Measurements from ENCODE around the gene OSBPL3. TPM values are rescaled to one million over a fixed set of nuclear protein-coding genes. Genes with fewer than 3 reads are reported as not detected.

OSBPL3 gene
- polyA plus RNA-seq, 3 donors: 2.6 to 9.2 (median 3.7) TPM

DNA sequence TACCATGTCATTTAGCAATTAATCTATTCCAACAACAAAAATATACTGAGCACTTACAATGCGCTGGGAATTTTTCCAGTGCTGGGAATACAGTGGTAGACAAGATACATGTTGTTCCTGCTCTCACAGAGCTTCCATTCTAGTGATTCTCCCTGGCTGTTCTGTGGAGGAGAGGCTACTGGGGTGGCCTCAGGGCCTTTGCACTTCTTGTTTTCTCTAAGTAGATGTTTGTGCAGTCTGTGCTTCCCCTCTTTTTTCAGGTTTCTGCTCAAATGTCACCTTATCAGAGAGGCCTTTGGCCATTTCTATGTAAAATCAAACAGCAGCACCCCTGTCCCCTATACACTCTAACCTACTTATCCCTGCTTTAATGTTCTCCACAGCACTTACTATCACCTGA, 24.7 kb downstream of the OSBPL3 start:
- TF ChIP-seq, protein P1, sequence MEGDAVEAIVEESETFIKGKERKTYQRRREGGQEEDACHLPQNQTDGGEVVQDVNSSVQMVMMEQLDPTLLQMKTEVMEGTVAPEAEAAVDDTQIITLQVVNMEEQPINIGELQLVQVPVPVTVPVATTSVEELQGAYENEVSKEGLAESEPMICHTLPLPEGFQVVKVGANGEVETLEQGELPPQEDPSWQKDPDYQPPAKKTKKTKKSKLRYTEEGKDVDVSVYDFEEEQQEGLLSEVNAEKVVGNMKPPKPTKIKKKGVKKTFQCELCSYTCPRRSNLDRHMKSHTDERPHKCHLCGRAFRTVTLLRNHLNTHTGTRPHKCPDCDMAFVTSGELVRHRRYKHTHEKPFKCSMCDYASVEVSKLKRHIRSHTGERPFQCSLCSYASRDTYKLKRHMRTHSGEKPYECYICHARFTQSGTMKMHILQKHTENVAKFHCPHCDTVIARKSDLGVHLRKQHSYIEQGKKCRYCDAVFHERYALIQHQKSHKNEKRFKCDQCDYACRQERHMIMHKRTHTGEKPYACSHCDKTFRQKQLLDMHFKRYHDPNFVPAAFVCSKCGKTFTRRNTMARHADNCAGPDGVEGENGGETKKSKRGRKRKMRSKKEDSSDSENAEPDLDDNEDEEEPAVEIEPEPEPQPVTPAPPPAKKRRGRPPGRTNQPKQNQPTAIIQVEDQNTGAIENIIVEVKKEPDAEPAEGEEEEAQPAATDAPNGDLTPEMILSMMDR (IDR thresholded peaks at IDR 0.05): no peak
- H3K9me3 ChIP-seq (replicated peaks in 1 of 2; ENCODE audit: control insufficient read depth in 1 of 2, insufficient read depth in 1 of 2, low read length in 2 of 2): no peaks in the 10 kb centered on the region
- H3K79me2 ChIP-seq (ENCODE audit: insufficient read depth, low read length): no peaks in the 10 kb centered on the region
- H3K27ac Mint-ChIP-seq: no peak overlapping the region
- H3K4me3 Mint-ChIP-seq: no peak overlapping the region
- H3K4me1 Mint-ChIP-seq: peaks cover 9% of the 10 kb centered on the region
- peaks cover 0 to 2% (median 0%) of the 10 kb centered on the region in 7 donors for H3K9me3 Mint-ChIP-seq
- no peak overlapping the region for H3K4me2 ChIP-seq (replicated peaks; ENCODE audit: extremely low read depth, low read length, poor library complexity, severe bottlenecking)
- peaks cover 0 to 1% (median 0%) of the 10 kb centered on the region in 3 donors for H3K27me3 Mint-ChIP-seq (ENCODE audit: low read depth in 3 of 3)
- no peak overlapping the region for H3K4me3 ChIP-seq (replicated peaks in 1 of 3; ENCODE audit: low read depth in 2 of 3, low read length in 3 of 3)
- H3K9ac ChIP-seq (ENCODE audit: insufficient read depth, low read length, poor library complexity, severe bottlenecking): no peak overlapping the region
- no peak overlapping the region for H3K27ac ChIP-seq (ENCODE audit: low read depth in 1 of 2, low read length in 2 of 2)
- no peaks in the 10 kb centered on the region for H3K27me3 ChIP-seq (ENCODE audit: control insufficient read depth in 2 of 2, insufficient read depth in 2 of 2, low read length in 2 of 2)
- no CpG with 5 or more reads among the region's 1 CpG for WGBS (ENCODE audit: insufficient coverage)
- no peak overlapping the region for H2AFZ ChIP-seq (ENCODE audit: insufficient read depth, low read depth, low read length, poor library complexity, severe bottlenecking)
- H3K36me3 ChIP-seq (replicated peaks in 1 of 2; ENCODE audit: control insufficient read depth in 1 of 2, insufficient read depth in 2 of 2, low read length in 2 of 2): no peaks in the 10 kb centered on the region
- intact Hi-C loops (cut with micrococcal nuclease): no loop called here
- peaks cover 0 to 4% of the 10 kb centered on the region in 2 donors for H3K4me1 ChIP-seq (ENCODE audit: control insufficient read depth in 1 of 2, insufficient read depth in 2 of 2, low read length in 2 of 2)
- no peak for DNase-seq
- H4K20me1 ChIP-seq (ENCODE audit: insufficient read depth, low read length): no peaks in the 10 kb centered on the region
- peaks cover 0 to 2% of the 10 kb centered on the region in 2 donors for H3K36me3 Mint-ChIP-seq

DNA sequence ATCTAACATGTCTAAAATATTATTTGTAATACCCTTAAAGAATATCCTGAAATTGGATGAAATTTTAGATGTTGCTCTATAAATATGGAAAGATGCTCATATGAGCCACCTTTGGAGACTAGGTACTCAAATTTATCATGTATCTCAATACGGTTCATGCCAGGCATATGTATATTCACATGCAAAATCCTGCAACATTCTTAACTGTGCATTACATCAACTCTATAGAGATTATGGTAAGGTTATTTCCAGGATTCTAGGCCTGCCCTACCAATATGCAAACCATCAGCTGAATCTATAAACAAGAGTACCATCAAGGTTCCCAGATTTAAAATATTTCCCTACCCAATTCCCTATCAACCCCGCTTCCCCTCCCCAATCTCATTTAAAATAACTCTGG, 27.5 kb downstream of the OSBPL3 start:
- Mint-ChIP-seq H3K9me3 (peaks cover 0 to 2% (median 0%) of the 10 kb centered on the region in 7 donors), H3K27me3 (ENCODE audit: low read depth in 3 of 3) (peaks cover 0 to 1% (median 0%) of the 10 kb centered on the region in 3 donors), H3K4me3 (no peak overlapping the region), H3K36me3 (no peaks in the 10 kb centered on the region), H3K27ac (no peak overlapping the region), H3K4me1 (peaks cover 9% of the 10 kb centered on the region)
- Histone ChIP-seq H2AFZ (ENCODE audit: insufficient read depth, low read depth, low read length, poor library complexity, severe bottlenecking) (no peak overlapping the region), H3K4me2 (replicated peaks; ENCODE audit: extremely low read depth, low read length, poor library complexity, severe bottlenecking) (no peak overlapping the region), H3K27ac (ENCODE audit: low read depth in 1 of 2, low read length in 2 of 2) (no peak overlapping the region), H3K4me1 (ENCODE audit: control insufficient read depth in 1 of 2, insufficient read depth in 2 of 2, low read length in 2 of 2) (peaks cover 0 to 4% of the 10 kb centered on the region in 2 donors), H3K36me3 (replicated peaks in 1 of 2; ENCODE audit: control insufficient read depth in 1 of 2, insufficient read depth in 2 of 2, low read length in 2 of 2) (no peaks in the 10 kb centered on the region), H3K79me2 (ENCODE audit: insufficient read depth, low read length) (no peaks in the 10 kb centered on the region), H3K27me3 (ENCODE audit: control insufficient read depth in 2 of 2, insufficient read depth in 2 of 2, low read length in 2 of 2) (no peaks in the 10 kb centered on the region), H3K9ac (ENCODE audit: insufficient read depth, low read length, poor library complexity, severe bottlenecking) (no peak overlapping the region), H3K4me3 (replicated peaks in 1 of 3; ENCODE audit: low read depth in 2 of 3, low read length in 3 of 3) (no peak overlapping the region), H3K9me3 (replicated peaks in 1 of 2; ENCODE audit: control insufficient read depth in 1 of 2, insufficient read depth in 1 of 2, low read length in 2 of 2) (no peaks in the 10 kb centered on the region), H4K20me1 (ENCODE audit: insufficient read depth, low read length) (no peaks in the 10 kb centered on the region)
- intact Hi-C loops (cut with micrococcal nuclease): no loop called here
- no CpG with 5 or more reads among the region's 2 CpGs for WGBS (ENCODE audit: insufficient coverage)
- DNase-seq: no peak
- TF ChIP-seq, protein P1 (IDR thresholded peaks at IDR 0.05): no peak
